Measurements from ENCODE around the gene ERICH3.

DNA sequence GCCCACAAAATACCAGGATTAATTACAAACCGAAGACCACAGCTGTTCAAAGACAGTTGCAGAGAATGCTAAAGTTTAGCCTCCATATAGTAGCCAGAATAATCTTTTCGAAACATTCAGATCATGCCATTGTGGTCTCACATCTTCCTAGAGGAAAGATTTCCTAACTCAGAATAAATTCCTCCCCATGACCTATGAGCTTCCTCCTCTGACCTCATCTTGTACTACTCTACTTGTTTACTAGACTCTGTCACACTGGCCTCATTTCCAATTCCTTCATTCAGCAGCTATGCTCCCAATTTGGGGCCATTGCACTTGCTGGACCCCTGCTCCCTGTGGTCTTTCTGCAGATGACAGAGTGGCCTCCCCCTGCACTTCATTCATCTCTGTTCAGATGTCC, 89.4 kb downstream of the ERICH3 start:
- TF ChIP-seq, protein P1, sequence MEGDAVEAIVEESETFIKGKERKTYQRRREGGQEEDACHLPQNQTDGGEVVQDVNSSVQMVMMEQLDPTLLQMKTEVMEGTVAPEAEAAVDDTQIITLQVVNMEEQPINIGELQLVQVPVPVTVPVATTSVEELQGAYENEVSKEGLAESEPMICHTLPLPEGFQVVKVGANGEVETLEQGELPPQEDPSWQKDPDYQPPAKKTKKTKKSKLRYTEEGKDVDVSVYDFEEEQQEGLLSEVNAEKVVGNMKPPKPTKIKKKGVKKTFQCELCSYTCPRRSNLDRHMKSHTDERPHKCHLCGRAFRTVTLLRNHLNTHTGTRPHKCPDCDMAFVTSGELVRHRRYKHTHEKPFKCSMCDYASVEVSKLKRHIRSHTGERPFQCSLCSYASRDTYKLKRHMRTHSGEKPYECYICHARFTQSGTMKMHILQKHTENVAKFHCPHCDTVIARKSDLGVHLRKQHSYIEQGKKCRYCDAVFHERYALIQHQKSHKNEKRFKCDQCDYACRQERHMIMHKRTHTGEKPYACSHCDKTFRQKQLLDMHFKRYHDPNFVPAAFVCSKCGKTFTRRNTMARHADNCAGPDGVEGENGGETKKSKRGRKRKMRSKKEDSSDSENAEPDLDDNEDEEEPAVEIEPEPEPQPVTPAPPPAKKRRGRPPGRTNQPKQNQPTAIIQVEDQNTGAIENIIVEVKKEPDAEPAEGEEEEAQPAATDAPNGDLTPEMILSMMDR (IDR thresholded peaks at IDR 0.05), result no peak
- no peak for TF ChIP-seq POLR2A (IDR thresholded peaks at IDR 0.05)
